ENCODE measurements around the gene S100A10. TPM values are rescaled to one million over a fixed set of nuclear protein-coding genes. Genes with fewer than 3 reads are reported as not detected.

Gene S100A10
- total RNA-seq, 1 donor from 2014 or later, result 1,257 TPM

DNA sequence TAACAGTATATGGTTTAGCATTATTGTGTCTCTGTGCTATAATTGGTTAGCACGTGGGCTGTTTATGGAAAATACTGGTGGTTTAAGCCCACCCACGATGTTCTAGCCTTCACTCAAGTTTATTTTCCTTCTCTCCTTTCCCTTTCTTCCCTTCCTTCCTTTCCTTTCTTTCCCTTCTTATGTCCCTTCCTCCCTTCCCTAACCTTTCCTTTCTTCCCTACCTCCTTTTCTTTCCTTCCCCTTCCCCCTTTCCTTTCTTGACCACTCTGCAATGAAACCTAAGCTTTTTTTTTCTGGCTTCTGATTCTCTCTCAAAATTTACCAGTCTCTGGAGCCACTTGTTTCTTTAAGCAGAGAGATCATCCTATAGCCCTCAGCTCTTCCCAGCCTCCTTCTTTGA lies 13.4 kb upstream of the S100A10 start:
- H3K4me3 Mint-ChIP-seq (ENCODE audit: unreplicated experiment), result no peak overlapping the region
- no peak overlapping the region for H3K4me3 ChIP-seq (ENCODE audit: insufficient read depth, low read depth, low read length)
- no peaks in the 10 kb centered on the region for H3K9me3 ChIP-seq (ENCODE audit: insufficient read depth, low read depth, low read length)
- no peaks in the 10 kb centered on the region for H3K4me1 ChIP-seq (ENCODE audit: insufficient read depth, low read length)
- H3K36me3 ChIP-seq (ENCODE audit: insufficient read depth, low read length), result no peaks in the 10 kb centered on the region
- H2AFZ ChIP-seq (ENCODE audit: low read depth, low read length), result no peak overlapping the region
- H3K27ac Mint-ChIP-seq (ENCODE audit: unreplicated experiment), result no peak overlapping the region
- TF ChIP-seq, protein P1, sequence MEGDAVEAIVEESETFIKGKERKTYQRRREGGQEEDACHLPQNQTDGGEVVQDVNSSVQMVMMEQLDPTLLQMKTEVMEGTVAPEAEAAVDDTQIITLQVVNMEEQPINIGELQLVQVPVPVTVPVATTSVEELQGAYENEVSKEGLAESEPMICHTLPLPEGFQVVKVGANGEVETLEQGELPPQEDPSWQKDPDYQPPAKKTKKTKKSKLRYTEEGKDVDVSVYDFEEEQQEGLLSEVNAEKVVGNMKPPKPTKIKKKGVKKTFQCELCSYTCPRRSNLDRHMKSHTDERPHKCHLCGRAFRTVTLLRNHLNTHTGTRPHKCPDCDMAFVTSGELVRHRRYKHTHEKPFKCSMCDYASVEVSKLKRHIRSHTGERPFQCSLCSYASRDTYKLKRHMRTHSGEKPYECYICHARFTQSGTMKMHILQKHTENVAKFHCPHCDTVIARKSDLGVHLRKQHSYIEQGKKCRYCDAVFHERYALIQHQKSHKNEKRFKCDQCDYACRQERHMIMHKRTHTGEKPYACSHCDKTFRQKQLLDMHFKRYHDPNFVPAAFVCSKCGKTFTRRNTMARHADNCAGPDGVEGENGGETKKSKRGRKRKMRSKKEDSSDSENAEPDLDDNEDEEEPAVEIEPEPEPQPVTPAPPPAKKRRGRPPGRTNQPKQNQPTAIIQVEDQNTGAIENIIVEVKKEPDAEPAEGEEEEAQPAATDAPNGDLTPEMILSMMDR (IDR thresholded peaks at IDR 0.05; ENCODE audit: insufficient read depth, low read depth, low read length), result no peak
- no peak for TF ChIP-seq EZH2 (IDR thresholded peaks at IDR 0.05; ENCODE audit: insufficient read depth, low read length)
- peaks cover 8% of the 10 kb centered on the region for H3K27me3 Mint-ChIP-seq (ENCODE audit: low read depth, unreplicated experiment)
- H3K27ac ChIP-seq (ENCODE audit: low read depth, low read length), result no peak overlapping the region
- peaks cover 15% of the 10 kb centered on the region for H3K4me1 Mint-ChIP-seq (ENCODE audit: low read depth, unreplicated experiment)
- no peaks in the 10 kb centered on the region for H3K79me2 ChIP-seq (ENCODE audit: insufficient read depth, low read length)
- FAIRE-seq, result no peak
- no peaks in the 10 kb centered on the region for H4K20me1 ChIP-seq (ENCODE audit: insufficient read depth, low read length)
- no peak overlapping the region for H3K9ac ChIP-seq (ENCODE audit: low read length)
- no peak for DNase-seq (ENCODE audit: low read depth)
- peaks cover 49% of the 10 kb centered on the region for H3K27me3 ChIP-seq (ENCODE audit: insufficient read depth, low read length)
- H3K9me3 Mint-ChIP-seq (ENCODE audit: unreplicated experiment), result no peaks in the 10 kb centered on the region
- no peak overlapping the region for H3K4me2 ChIP-seq (ENCODE audit: low read length)
- H3K36me3 Mint-ChIP-seq (ENCODE audit: low read depth, unreplicated experiment), result no peaks in the 10 kb centered on the region

DNA sequence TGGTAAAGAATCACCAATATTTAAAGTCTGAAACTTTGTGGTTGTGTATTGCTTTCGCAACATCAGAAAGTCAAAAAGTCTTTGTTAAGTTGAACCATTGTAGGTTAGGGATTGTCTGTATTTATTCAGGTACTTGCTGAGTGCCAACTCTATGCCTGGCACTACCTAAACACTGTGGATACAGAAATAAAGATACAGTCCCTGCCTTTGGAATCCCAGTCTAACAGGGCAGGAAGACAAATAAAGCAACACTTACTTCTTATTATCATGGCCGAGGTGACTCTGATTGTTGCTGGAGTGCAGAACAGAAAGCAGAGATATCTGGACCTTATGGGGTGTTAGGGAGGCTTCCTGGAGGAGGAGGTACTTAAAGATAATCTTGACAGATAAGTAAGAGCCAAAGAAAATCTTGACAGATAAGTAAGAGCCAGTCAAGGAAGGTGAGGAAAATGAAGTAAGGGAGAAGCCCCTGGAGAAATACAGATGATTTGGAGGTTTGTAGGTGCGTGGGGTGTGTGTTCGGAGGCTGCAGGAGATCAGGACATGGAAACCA lies 11.8 kb upstream of the S100A10 start:
- DNase-seq (ENCODE audit: low read depth) (no peak), FAIRE-seq (no peak)
- H3K27ac Mint-ChIP-seq (ENCODE audit: unreplicated experiment), result no peak overlapping the region
- Histone ChIP-seq H3K4me2 (ENCODE audit: low read length) (no peak overlapping the region), H3K4me1 (ENCODE audit: insufficient read depth, low read length) (peaks cover 5% of the 10 kb centered on the region), H3K27ac (ENCODE audit: low read depth, low read length) (no peak overlapping the region), H3K36me3 (ENCODE audit: insufficient read depth, low read length) (no peaks in the 10 kb centered on the region), H3K27me3 (ENCODE audit: insufficient read depth, low read length) (peaks cover 47% of the 10 kb centered on the region), H3K9ac (ENCODE audit: low read length) (no peak overlapping the region), H4K20me1 (ENCODE audit: insufficient read depth, low read length) (no peaks in the 10 kb centered on the region), H3K79me2 (ENCODE audit: insufficient read depth, low read length) (no peaks in the 10 kb centered on the region), H3K4me3 (ENCODE audit: insufficient read depth, low read depth, low read length) (no peak overlapping the region), H3K9me3 (ENCODE audit: insufficient read depth, low read depth, low read length) (no peaks in the 10 kb centered on the region), H2AFZ (ENCODE audit: low read depth, low read length) (no peak overlapping the region)
- H3K36me3 Mint-ChIP-seq (ENCODE audit: low read depth, unreplicated experiment), result no peaks in the 10 kb centered on the region
- peaks cover 6% of the 10 kb centered on the region for H3K27me3 Mint-ChIP-seq (ENCODE audit: low read depth, unreplicated experiment)
- TF ChIP-seq EZH2 (IDR thresholded peaks at IDR 0.05; ENCODE audit: insufficient read depth, low read length), result no peak
- TF ChIP-seq, protein P1 (IDR thresholded peaks at IDR 0.05; ENCODE audit: insufficient read depth, low read depth, low read length), result no peak
- peaks cover 29% of the 10 kb centered on the region for H3K4me1 Mint-ChIP-seq (ENCODE audit: low read depth, unreplicated experiment)
- H3K4me3 Mint-ChIP-seq (ENCODE audit: unreplicated experiment), result no peak overlapping the region
- H3K9me3 Mint-ChIP-seq (ENCODE audit: unreplicated experiment), result no peaks in the 10 kb centered on the region

DNA sequence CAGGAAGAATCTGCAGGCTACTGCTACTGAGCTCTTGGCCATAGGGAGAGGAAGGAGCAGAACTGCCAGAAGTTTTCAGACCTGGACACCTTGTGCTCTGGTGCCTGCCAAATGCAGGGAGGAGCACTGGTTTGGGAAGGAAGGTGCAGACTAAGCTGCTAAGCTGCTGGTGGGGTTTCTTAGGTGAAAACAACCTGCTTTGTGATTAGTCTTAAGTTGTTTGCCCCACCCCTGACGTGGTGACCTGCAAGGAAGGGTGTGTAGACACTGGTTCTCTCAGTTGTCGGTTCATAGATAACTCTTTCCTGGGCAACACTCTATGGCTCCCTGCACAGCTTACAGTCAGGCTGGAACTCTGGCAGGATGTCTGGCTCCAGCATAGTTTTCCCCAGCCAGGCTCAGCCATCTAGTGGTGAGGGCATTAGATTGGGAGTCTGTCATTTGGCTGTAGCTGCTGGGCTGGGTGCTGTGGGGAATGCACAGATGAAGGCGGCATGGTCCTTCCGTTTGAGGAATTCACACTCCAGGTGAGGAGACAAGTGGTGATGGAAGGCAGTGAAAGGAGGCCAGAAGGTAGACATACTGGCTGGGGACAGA lies 10.3 kb upstream of the S100A10 start:
- no peaks in the 10 kb centered on the region for H3K36me3 ChIP-seq (ENCODE audit: insufficient read depth, low read length)
- H3K4me3 Mint-ChIP-seq (ENCODE audit: unreplicated experiment), result no peak overlapping the region
- no peak overlapping the region for H3K27ac Mint-ChIP-seq (ENCODE audit: unreplicated experiment)
- no peak overlapping the region for H3K27ac ChIP-seq (ENCODE audit: low read depth, low read length)
- no peak for DNase-seq (ENCODE audit: low read depth)
- no peaks in the 10 kb centered on the region for H3K9me3 Mint-ChIP-seq (ENCODE audit: unreplicated experiment)
- peaks cover 44% of the 10 kb centered on the region for H3K27me3 ChIP-seq (ENCODE audit: insufficient read depth, low read length)
- H4K20me1 ChIP-seq (ENCODE audit: insufficient read depth, low read length), result no peaks in the 10 kb centered on the region
- peaks cover 7% of the 10 kb centered on the region for H3K4me1 ChIP-seq (ENCODE audit: insufficient read depth, low read length)
- no peak overlapping the region for H3K4me3 ChIP-seq (ENCODE audit: insufficient read depth, low read depth, low read length)
- no peaks in the 10 kb centered on the region for H3K9me3 ChIP-seq (ENCODE audit: insufficient read depth, low read depth, low read length)
- TF ChIP-seq, protein P1 (IDR thresholded peaks at IDR 0.05; ENCODE audit: insufficient read depth, low read depth, low read length), result no peak
- TF ChIP-seq EZH2 (IDR thresholded peaks at IDR 0.05; ENCODE audit: insufficient read depth, low read length), result no peak
- H2AFZ ChIP-seq (ENCODE audit: low read depth, low read length), result no peak overlapping the region
- no peak overlapping the region for H3K4me2 ChIP-seq (ENCODE audit: low read length)
- FAIRE-seq, result no peak
- H3K79me2 ChIP-seq (ENCODE audit: insufficient read depth, low read length), result no peaks in the 10 kb centered on the region
- peaks cover 38% of the 10 kb centered on the region for H3K4me1 Mint-ChIP-seq (ENCODE audit: low read depth, unreplicated experiment)
- no peaks in the 10 kb centered on the region for H3K36me3 Mint-ChIP-seq (ENCODE audit: low read depth, unreplicated experiment)
- peaks cover 6% of the 10 kb centered on the region for H3K27me3 Mint-ChIP-seq (ENCODE audit: low read depth, unreplicated experiment)
- H3K9ac ChIP-seq (ENCODE audit: low read length), result no peak overlapping the region

Measured in astrocyte (in vitro differentiated cells and primary cell).